HG02973 (cell line): ENCODE data around the gene CXCL12.

ENCODE experiments used
- ATAC-seq: cut with Tn5 transposase; IDR thresholded peaks from one replicate; pipeline ENCODE4 v1.9.1; 2021; ENCODE audit warnings: moderate library complexity; ENCODE audit not compliant: unreplicated experiment

CXCL12 gene

GRCh38 chr10:44385026-44385695 is at the start of gene CXCL12:
CXCL12 (minus strand) TSS chr10:44385097; CDS start chr10:44385005, 92 bp downstream.
- ATAC-seq, result no peak

- ATAC-seq, result no peak
Observed at GRCh38 chr10:44427479-44427878, 42.6 kb upstream of the CXCL12 start.

DNA sequence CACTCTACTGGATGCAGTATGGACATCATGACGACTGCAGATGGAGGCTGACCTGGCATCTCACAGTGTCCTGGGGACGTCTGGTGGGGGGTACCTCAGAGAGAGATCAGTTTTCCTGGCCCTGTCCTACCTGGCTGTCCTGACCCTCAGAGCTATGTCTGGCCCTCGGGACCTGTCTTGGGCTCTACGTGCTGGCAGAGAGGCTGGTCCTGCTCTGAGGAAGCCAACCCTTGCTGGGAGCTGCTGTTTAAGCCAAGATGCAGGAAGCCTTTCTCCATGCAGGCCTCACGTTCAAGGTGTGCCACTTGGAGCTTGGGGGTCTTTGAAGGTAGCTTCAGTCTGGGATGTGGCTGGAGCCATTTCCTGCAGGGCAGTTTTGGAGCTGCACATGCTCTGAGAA is 42.1 kb upstream of the CXCL12 start:
- no peak for ATAC-seq

- ATAC-seq, result no peak
Observed at GRCh38 chr10:44426247-44427034, 41.5 kb upstream of the CXCL12 start.

GRCh38 chr10:44425466-44425865 is 40.6 kb upstream of the CXCL12 start:
- no peak for ATAC-seq

DNA sequence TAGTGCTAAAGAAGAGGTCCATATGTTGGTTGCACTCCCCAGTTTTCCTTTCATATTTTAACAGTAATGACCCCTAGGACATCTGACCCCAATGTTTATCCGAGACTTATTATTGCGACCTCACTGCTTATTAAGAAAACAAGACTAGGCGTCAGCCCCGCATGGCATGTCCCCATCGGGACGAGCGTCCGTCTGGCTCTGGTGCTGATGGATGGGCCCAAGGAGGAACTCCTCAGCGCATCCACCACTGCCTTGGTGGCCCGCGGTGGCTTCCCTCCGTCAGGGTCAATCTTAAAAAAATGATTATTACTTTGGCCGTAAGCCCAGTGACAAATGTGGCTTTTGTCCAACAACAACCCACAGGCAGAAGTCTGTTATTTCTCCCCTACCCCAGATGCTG is 40.1 kb upstream of the CXCL12 start:
- ATAC-seq, result no peak

- no peak for ATAC-seq
Observed at GRCh38 chr10:44424298-44424697, 39.4 kb upstream of the CXCL12 start.

- ATAC-seq, result no peak
Observed at GRCh38 chr10:44422570-44423101, 37.7 kb upstream of the CXCL12 start.

DNA sequence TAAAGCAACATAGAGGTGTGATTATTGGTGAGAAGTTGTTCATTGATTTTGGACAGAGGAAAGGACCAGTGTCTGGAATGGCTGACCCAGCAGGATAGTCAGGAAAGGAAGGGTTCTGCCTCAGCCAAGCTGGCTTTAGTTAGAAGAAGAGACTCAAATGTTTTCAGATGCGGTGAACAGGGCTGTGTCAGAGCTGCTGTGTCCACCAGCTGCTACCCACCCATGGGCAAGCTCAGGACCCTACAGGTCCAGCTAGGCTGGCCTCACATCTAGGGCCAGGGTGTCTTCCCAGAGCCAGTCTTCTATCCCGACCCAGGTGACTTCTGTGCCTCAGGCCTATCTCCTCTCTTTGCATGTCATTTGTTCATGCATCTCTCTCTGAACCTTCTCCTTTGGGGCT is 37.3 kb upstream of the CXCL12 start:
- ATAC-seq, result no peak

DNA sequence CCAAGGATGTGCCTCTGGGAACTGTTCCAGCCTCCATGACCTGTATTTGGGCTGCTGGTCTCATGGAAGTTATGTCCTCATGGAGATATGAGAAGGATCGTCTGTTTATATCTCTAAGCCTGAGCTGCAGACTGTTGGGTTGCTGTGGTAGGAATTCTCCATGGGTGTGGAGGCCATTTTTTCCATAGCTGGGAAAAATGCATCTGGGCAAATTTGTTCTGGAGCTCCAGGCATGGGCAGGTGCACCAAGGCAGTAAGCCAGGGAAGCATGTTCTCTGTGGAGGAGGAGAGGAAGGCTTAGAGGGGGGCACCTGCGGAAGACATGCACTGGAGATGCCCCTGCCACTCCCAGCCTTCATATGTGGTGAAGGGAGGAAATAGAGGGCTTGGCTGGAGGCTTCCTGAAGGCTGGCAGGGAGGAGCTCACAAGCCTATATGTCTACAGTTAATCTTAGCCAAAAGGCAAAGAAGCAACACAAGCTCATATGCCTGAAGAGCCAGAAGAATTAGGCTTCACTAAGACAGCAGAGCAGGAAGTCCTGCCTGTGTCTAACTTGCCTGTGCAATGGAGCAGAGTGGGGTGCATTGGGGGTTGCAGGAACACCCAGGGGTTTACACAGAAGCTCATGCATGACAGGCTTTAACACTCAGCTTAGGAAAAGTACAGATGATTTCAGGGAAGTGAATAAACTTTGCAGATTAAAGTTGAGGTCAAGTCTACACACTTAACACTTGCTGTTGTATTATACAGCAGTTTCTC is 35.1 kb upstream of the CXCL12 start:
- ATAC-seq, result no peak

DNA sequence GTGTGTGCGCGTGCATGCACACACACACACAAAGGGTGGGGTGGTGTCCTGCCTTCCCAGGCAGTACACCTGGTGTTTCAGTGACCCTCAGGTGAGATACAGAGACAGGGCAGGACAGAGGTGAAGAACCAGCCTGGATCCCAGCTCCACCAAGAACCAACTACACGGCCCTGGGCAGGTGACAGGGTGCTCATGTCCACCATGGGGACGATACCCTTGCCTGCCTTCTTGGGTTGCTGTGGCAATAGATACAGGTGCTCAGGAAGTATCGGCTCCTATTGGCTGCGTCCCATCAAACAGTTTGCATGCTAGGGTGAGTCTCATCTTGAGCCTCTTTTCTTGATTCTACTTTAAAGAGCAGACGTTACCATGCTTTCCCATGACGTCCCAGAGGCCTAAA is 33.7 kb upstream of the CXCL12 start:
- no peak for ATAC-seq

GRCh38 chr10:44417761-44418160 is 32.9 kb upstream of the CXCL12 start:
- no peak for ATAC-seq

- ATAC-seq, result no peak
Observed at GRCh38 chr10:44416936-44417335, 32.0 kb upstream of the CXCL12 start.

DNA sequence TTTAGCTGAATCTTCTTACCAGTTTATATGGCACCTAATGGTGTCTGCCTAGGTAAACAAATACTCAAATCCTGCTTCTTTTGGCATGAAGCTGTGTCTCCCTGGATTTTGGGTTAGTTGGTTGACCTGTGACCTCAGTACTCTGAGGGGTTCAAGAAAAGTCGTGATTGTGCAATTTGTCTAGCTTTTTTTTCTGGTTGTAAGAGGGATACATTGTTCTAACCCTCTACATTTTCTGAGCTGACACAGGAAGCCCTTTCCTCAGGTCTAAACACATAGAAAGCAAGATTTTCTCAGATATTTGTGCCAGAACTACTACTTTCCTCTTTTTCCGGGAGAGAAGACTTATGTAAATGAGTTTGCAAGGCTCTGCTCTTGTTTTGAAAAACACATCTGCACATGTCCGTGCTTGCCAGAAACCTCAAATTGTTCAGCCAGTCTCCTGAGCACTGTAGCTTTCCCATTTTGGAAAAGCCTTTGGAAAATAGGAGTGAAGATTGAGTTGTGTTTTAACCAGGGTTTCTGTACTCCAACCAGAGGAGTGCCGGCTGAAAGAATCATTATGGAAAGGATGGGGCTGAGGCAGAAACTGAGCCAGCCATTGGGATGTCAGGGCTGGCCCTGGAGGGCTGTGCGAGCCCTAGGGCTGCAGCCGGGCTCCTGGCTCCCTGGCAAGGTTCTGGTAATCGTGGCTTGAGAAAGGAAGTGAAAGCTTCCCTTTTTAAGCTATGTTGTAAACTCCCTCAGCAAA is 31.3 kb upstream of the CXCL12 start:
- no peak for ATAC-seq

- no peak for ATAC-seq
Observed at GRCh38 chr10:44415121-44415520, 30.2 kb upstream of the CXCL12 start.

DNA sequence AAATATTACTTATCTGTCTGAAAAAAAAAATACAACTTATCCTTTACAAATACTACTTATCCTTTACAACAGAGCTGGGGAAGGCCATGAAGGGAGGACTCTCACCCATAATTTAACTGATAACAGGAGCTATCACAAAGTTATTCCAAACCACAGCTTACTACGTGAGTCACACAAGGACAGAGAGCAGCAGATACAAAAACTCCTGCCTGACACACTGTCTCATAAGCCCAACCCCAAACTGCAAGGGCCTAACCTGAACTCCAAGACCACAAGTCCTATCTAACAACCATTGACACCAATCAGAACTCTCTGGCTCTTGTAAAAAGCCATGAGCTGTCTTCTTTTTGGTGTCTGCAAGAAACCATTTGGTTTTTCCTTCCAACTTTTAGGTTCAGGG is 28.5 kb upstream of the CXCL12 start:
- no peak for ATAC-seq

- no peak for ATAC-seq
Observed at GRCh38 chr10:44411251-44411650, 26.4 kb upstream of the CXCL12 start.

DNA sequence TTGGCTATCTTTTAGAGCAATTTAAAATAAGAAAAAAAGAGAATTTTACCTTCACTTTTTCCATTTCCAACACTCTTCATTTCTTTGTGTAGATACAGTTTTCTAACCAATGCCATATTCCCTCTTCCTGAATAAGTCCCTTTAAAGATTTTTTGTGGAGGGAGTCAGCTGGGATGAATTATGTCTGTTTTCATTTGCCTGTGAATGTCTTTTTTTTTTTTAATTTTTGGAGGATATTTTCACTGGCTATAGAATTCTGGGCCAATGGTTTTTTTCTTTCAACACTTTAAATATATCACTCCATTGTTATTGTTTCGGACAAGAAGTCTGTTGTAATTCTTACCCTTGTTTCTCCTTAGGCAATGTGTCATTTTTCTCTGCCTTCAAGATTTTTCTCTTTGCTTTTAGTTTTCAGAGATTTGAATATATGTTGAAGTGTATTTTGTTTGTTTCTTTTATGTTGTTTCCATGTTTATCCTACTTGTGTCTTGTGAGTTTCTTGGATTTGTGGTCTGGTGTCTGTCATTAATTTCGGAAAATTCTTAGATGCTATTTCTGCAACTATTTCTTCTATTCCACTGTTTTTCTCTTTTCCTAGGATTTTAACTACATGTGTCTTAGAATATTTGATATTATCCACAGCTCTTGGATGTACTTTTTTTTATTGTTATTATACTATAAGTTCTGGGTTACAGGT is 20.0 kb upstream of the CXCL12 start:
- no peak for ATAC-seq

DNA sequence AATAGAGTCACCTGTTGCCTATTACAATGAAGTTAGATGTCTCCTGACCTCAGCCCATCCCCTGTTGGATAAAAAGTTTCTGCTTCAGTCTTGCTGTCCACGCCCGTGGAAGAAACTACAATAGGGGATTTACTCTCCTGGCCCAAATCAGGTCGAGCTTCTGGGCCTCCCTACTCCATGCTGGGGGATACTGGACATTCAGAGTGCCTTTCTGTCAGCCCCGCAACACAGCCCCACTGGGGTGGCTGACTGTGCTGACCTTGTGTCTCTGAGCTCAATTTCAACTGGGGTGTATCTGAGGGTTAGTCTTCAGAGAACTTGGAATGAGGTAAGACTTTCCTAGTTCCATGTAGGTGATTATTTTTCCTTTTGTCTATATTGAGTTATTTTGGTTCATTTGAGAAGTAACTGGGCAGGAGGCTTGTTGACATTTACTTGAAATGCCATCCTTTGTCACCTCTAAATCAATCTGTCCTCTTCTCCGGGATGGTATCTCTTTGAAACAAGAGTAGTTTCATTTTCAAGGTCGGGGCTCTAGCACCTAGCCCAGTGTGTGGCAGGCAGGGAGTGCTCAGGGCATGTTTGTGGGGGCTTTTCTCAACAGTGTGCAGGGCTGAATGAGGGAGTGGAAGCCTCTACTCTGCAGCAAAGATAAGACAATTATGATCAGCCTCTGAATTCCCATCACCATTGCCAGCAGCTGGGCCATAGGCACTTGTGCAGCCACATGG is 17.7 kb upstream of the CXCL12 start:
- ATAC-seq, result no peak

DNA sequence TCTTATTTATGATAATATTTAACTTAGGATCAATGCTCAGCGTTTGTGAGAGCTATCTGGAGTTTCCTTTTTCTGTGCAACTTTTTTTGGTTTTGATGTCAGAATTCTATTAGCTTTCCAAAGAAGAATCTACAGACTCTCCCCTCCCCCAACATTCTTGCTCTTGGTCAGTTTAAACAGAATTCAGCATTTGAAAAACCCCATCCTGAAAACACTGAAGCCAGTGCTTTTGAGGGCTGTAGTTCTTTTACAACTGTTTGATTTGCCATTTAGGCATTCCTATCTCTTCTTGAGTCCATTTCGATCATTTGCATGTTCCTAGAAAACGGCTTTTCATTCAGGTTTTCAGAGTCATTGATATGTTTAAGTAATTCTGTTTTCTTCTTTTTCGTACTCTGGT is 15.6 kb upstream of the CXCL12 start:
- ATAC-seq, result no peak
